ENCODE results near the gene SPIB.
A peak's percentile ranks its signal among the peaks of the same experiment; 100 is the strongest.

SPIB gene

DNA sequence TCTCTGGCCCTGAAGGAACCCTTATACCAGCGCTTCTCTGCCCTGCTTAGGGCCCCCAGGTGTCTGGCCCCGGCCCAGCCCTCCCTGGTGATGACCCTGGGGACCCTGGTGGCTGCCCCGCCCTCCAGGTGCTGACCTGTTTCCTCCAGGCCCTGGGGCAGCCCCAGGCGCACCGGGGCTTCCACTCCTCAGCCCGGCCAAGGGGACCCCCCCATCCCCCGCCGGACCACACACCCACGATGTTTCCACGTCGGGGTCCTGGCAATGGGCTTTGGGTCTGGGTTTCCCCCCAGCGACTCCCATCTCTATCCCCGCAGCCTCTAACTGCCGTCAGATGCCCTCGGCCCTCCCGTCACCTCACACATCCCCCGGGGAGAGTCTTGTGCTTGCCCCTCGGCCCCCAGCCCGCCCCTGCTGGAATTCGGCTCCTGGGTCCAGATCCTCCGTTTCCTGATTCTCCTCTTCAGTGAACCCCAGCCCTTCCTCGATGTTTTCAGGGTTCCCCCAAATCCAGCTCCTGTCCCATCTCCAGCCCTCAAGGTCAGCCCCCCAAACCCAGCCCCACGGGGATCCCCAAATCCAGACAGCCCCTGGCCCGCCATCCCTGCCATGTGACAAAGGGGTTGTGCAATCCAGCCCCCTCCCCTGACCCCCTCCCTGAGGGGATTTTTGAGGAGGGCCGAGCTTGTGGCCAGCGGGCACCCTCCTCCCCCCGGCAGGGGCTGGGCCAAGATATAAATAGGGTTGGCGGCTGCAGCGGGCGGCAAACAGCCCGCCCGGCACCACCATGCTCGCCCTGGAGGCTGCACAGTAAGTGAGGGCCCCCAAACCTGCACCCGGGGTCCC, at the start of gene SPIB:
Gene SPIB, plus strand, starts transcription at position 763 of the 846 bp plus-strand sequence. Its CDS starts 25 bp downstream, at position 788.
- Histone ChIP-seq H3K4me3 (ENCODE audit: low read depth in 1 of 2, low read length in 1 of 2) (no peak within 1 kb of the TSS), H3K4me1 (ENCODE audit: control insufficient read depth in 1 of 2, insufficient read depth in 1 of 2, low read depth in 1 of 2, low read length in 1 of 2) (peaks cover 10 to 19% of the 10 kb centered on the region in 2 experiments), H3K27me3 (peaks cover 39% of the 10 kb centered on the region), H3K36me3 (no peaks in the 10 kb centered on the region), H3K9me3 (no peaks in the 10 kb centered on the region), H3K27ac (no peak within 1 kb of the TSS)
- TF ChIP-seq, protein P1, sequence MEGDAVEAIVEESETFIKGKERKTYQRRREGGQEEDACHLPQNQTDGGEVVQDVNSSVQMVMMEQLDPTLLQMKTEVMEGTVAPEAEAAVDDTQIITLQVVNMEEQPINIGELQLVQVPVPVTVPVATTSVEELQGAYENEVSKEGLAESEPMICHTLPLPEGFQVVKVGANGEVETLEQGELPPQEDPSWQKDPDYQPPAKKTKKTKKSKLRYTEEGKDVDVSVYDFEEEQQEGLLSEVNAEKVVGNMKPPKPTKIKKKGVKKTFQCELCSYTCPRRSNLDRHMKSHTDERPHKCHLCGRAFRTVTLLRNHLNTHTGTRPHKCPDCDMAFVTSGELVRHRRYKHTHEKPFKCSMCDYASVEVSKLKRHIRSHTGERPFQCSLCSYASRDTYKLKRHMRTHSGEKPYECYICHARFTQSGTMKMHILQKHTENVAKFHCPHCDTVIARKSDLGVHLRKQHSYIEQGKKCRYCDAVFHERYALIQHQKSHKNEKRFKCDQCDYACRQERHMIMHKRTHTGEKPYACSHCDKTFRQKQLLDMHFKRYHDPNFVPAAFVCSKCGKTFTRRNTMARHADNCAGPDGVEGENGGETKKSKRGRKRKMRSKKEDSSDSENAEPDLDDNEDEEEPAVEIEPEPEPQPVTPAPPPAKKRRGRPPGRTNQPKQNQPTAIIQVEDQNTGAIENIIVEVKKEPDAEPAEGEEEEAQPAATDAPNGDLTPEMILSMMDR (IDR thresholded peaks at IDR 0.05): no peak

DNA sequence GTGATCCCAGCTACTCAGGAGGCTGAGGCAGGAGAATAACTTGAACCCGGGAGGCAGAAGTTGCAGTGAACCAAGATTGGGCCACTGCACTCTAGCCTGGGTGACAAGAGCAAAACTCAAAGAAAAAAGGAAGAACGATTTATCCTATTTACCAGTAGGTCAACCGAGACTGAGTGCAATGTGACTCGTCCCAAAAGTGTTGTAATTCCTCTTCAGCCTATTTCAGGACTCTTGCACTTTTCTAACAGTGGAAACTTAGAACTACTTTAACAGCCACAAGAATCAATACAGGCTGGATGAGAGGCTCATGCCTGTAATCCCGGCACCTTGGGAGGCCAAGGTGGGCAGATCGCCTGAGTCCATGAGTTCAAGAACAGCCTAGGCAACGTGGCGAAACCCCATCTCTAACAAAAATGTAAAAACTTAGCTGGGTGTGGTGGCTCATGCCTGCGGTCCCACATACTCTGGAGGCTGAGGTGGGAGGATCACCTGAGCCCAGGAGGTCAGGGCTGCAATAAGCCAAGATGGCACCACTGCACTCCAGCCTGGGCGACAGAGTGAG, 46.7 kb upstream of the SPIB start:
- no peaks in the 10 kb centered on the region for H3K9me3 ChIP-seq

DNA sequence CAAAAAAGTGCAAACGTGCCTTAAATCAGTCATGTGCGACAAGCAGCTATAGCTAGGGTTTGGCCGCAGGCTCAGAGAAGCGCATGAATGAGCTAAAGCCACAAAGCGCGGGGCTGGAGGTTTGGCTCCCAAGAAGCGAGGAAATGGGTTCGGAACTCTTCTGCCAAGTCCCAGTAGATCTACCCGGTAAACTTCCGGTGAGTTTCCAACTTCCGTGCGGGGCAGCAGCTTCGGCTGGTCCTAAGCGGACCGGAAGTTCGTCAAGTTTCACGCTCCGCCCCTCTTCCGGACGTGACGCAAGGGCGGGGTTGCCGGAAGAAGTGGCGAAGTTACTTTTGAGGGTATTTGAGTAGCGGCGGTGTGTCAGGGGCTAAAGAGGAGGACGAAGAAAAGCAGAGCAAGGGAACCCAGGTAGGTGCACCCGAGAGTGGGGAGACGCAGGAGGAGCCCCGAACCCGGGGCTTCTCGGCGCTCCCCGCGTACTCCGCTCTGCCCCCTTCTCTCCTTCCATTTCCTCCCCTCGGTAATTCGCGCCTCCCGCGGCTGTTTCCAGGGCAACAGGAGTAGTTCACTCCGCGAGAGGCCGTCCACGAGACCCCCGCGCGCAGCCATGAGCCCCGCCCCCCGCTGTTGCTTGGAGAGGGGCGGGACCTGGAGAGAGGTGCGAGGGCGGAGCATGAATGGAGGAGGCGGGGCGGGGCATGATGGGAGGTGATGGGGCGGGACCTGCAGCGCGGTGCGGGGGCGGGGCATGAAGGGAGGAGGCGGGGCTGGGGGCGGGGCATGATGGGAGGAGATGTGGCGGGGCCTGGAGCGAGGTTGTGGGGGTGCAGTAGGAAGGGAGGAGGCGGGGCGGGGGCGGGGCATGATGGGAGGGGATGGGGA, 42.3 kb upstream of the SPIB start, which contains the start of gene NR1H2:
Gene NR1H2, plus strand, starts transcription at position 292 of the 885 bp plus-strand sequence. CDS start 1,149 bp downstream, outside the sequence.
- Histone ChIP-seq H3K27me3 (no peaks in the 10 kb centered on the region), H3K36me3 (peaks cover 50% of the 10 kb centered on the region), H3K4me1 (ENCODE audit: control insufficient read depth in 1 of 2, insufficient read depth in 1 of 2, low read depth in 1 of 2, low read length in 1 of 2) (peaks cover 0 to 13% of the 10 kb centered on the region in 2 experiments), H3K27ac (peak within 1 kb of the TSS; percentile 100), H3K9me3 (no peaks in the 10 kb centered on the region), H3K4me3 (ENCODE audit: low read depth in 1 of 2, low read length in 1 of 2) (peak within 1 kb of the TSS; percentile 86 to 93)
- TF ChIP-seq, protein P1 (IDR thresholded peaks at IDR 0.05): peak; percentile 13

More for the DNA sequence above, 46.7 kb upstream of the SPIB start:
- Histone ChIP-seq H3K4me1 (ENCODE audit: control insufficient read depth in 1 of 2, insufficient read depth in 1 of 2, low read depth in 1 of 2, low read length in 1 of 2) (peaks cover 10 to 16% of the 10 kb centered on the region in 2 experiments), H3K27me3 (no peaks in the 10 kb centered on the region), H3K4me3 (ENCODE audit: low read depth in 1 of 2, low read length in 1 of 2) (no peak overlapping the region), H3K36me3 (peaks cover 6% of the 10 kb centered on the region), H3K27ac (no peak overlapping the region)
- TF ChIP-seq, protein P1 (IDR thresholded peaks at IDR 0.05): no peak

DNA sequence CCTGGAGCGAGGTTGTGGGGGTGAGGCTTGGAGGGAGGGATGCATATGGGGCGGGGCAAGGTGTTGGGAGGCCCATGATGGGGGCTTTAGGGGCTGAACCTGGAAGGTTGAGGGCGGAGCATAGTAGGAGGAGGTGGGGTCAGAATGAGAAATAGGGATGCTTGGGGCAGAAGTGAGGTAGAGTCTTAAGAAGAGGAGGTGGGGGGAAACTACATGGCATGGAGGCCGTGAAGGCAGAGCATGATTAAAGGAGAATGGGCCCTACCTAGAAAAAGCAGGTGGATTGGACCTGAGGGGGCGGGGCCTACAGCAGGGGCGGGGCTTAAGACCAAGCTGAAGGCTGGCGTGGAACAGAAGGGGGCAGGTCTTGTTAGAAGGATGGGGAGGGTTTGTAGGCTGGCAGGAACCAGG, 41.7 kb upstream of the SPIB start:
- TF ChIP-seq, protein P1 (IDR thresholded peaks at IDR 0.05): no peak
- H3K9me3 ChIP-seq: no peaks in the 10 kb centered on the region
- peak overlapping the region in 1 of 2 experiments; percentile 93 for H3K4me3 ChIP-seq (ENCODE audit: low read depth in 1 of 2, low read length in 1 of 2)
- H3K36me3 ChIP-seq: peaks cover 56% of the 10 kb centered on the region
- H3K27ac ChIP-seq: peak overlapping the region; percentile 100
- H3K4me1 ChIP-seq (ENCODE audit: control insufficient read depth in 1 of 2, insufficient read depth in 1 of 2, low read depth in 1 of 2, low read length in 1 of 2): peaks cover 0 to 13% of the 10 kb centered on the region in 2 experiments
- H3K27me3 ChIP-seq: no peaks in the 10 kb centered on the region

DNA sequence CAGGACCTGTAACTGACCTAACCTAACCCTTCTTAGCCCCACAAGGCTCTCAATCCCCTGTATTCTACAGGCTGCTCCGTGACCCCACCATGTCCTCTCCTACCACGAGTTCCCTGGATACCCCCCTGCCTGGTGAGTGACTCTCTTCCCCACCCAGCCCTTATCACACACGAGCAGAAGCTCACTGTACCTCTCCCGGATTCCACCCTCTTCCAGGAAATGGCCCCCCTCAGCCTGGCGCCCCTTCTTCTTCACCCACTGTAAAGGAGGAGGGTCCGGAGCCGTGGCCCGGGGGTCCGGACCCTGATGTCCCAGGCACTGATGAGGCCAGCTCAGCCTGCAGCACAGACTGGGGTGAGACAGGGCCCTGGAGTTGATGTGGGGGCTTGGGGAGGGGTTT, 41.2 kb upstream of the SPIB start:
- peaks cover 61% of the 10 kb centered on the region for H3K36me3 ChIP-seq
- TF ChIP-seq, protein P1 (IDR thresholded peaks at IDR 0.05): no peak
- H3K4me1 ChIP-seq (ENCODE audit: control insufficient read depth in 1 of 2, insufficient read depth in 1 of 2, low read depth in 1 of 2, low read length in 1 of 2): peaks cover 0 to 13% of the 10 kb centered on the region in 2 experiments
- H3K27ac ChIP-seq: peak overlapping the region; percentile 100
- H3K9me3 ChIP-seq: no peaks in the 10 kb centered on the region
- H3K27me3 ChIP-seq: no peaks in the 10 kb centered on the region
- H3K4me3 ChIP-seq (ENCODE audit: low read depth in 1 of 2, low read length in 1 of 2): no peak overlapping the region
